Astrocyte of the cerebellum (primary cell): ENCODE measurements around the gene PSD.

Source experiments
- DNase-seq: peaks from one replicate; pipeline ENCODE4 v3.0.0-alpha.2; 2011; ENCODE audit warnings: low read depth
- H3K4me3 ChIP-seq: 2 replicates; pipeline ENCODE4 v1.5.1; 2011; ENCODE audit warnings: mild to moderate bottlenecking, low read depth, low read length, moderate library complexity
- in situ Hi-C: cut with HindIII; loops from 2 replicates; pipeline ENCODE4 v1.10.0; 2017; ENCODE audit warnings: low sequenced_read_pairs
- TF ChIP-seq, protein P1 (sequence below): IDR thresholded peaks from 2 replicates; pipeline ENCODE4 v1.5.1; 2012; ENCODE audit warnings: low read length, low read depth, moderate library complexity, mild to moderate bottlenecking; ENCODE audit errors: missing control alignments

Gene PSD

DNA sequence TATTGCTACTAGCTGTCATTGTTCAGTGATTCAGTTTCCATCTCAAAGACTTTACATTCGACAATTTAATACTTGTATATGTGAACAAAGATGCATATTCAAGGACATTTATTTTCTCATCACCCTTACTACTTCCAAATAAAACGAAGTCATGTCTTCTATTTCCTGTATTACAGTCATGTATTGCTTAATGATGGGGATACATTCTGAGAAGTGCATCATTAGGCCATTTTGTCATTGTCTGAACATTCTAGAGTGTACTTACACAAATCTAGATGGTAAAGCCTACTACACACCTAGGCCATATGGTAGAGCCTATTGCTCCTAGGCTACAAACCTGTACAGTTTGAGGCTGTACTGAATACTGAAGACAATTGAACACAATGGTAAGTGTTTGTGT, 26.3 kb upstream of the PSD start:
- in situ Hi-C loops = no loop called here
- TF ChIP-seq, protein P1, sequence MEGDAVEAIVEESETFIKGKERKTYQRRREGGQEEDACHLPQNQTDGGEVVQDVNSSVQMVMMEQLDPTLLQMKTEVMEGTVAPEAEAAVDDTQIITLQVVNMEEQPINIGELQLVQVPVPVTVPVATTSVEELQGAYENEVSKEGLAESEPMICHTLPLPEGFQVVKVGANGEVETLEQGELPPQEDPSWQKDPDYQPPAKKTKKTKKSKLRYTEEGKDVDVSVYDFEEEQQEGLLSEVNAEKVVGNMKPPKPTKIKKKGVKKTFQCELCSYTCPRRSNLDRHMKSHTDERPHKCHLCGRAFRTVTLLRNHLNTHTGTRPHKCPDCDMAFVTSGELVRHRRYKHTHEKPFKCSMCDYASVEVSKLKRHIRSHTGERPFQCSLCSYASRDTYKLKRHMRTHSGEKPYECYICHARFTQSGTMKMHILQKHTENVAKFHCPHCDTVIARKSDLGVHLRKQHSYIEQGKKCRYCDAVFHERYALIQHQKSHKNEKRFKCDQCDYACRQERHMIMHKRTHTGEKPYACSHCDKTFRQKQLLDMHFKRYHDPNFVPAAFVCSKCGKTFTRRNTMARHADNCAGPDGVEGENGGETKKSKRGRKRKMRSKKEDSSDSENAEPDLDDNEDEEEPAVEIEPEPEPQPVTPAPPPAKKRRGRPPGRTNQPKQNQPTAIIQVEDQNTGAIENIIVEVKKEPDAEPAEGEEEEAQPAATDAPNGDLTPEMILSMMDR = no peak
- DNase-seq = no peak
- no peak overlapping the region for H3K4me3 ChIP-seq

DNA sequence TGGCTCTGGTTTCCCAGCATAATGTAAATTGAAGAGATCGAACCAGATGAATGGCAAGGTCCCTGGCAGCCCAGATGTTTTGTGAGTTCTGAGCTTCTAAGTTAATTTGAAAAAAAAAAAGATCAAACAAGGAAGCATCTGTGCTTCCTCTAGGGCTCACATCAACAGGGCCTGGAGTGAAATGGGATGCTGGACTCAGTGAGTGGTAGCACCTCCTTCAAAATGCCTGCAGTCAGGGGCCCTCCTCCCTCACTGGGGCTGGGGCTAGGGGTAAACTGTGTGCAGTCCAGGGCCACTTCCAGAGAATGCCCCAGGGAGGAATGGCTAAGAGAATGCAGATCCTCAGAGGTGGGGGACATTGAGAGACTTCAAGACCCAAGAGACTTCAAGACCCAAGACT, 19.8 kb upstream of the PSD start:
- in situ Hi-C loops = no loop called here
- DNase-seq = no peak
- TF ChIP-seq, protein P1 = no peak
- H3K4me3 ChIP-seq = no peak overlapping the region

DNA sequence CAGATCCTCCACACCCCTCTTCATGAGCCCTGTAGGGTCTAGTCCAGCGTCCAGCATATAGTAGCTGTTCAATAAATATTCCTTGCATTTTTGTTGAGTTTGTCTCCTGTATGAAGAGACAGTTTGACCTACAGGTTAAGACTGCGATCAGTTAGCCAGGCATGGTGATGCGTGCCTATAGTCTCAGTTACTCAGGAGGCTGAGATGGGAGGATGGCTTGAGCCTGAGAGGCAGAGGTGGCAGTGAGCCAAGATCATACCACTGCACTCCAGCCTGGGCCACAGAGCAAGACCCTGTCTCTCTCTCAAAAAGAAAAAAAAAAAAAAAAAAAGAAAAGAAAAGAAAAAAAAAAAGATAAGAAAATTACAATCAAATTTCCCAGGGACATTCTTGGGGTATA, 18.9 kb upstream of the PSD start:
- H3K4me3 ChIP-seq = no peak overlapping the region
- in situ Hi-C loops = no loop called here
- DNase-seq = no peak
- TF ChIP-seq, protein P1 = no peak

DNA sequence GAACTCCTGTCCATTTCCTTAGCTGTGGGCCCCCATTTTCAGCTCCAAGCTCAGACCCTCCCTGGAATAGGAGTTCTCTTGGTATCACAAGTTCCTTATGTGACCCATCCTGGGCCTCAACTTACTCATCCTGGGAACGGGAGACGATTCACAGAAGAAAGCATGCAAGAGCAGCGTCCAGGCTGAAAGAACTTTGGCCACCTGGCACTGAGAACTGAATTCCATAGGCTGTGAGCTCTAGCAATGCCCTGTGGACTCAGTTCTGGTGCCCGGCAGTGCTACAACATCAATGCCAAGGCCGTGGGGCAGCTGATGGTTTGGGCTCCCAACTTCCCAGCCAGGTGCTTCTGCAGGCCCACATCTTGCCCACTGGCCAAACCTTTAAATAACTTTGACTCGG, 17.7 kb upstream of the PSD start:
- DNase-seq = no peak
- no peak overlapping the region for H3K4me3 ChIP-seq
- TF ChIP-seq, protein P1 = no peak
- in situ Hi-C loops = no loop called here

DNA sequence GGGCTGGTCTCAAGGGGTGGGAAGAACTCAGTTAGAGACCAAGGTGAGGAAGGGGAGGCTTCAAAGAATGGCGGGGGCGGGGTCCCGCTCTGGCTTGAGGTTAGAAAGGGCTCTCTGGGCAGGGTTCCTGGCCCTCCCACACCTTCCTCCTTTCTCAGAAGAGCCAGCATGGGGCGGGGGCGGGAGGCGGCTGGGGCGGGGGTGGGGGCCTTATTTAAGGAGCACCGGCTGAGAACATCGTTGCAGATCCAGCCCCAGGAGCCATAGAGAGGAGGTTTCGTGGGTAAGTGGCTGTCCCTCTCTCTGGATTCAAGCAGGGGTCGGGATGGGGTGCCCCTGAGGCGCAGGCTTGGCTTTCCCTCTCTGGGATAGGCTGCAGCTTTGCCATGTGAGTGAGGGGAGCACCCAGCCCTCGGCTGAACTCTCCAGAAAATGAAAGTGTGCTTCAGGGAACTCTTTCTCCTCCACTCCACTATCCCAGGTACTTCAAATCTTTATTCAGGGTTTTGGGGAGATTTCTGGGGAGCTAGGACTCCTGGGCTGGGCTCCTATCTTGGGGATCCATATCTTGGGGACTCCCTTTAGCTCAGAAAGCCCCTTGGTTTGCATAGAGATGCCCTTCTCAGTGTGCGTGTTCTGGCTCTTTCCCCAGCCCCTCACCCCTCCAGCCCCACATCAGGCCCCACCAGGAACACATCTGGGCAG, 17.1 kb upstream of the PSD start:
- TF ChIP-seq, protein P1 = no peak
- no peak for DNase-seq
- peak overlapping the region; percentile 10 for H3K4me3 ChIP-seq
- in situ Hi-C loops = no loop called here

DNA sequence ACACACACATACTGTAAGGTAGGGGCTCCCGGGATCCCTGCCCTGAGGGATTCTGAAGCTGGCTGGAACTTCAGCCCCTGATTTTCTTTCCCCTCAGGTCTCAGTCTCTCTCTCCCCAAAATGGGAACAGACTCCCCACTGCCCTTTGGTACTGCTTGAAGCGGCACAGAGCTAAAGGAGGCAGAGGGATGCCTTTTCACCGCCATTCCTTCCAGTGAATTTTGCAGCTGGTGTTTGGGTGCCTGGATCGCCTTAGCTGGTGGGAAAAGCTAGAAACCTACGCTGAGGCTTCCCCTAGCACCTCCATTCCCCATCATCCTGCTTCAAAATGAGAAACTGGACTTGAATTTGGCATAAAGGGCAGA, 16.5 kb upstream of the PSD start:
- in situ Hi-C loops = no loop called here
- no peak overlapping the region for H3K4me3 ChIP-seq
- no peak for DNase-seq
- TF ChIP-seq, protein P1 = no peak
